ENCODE data around the gene C1orf35.

The C1orf35 gene

GRCh38 chr1:228063251-228064191 is 39.6 kb downstream of the C1orf35 start:
- no peak for DNase-seq (ENCODE audit: low read depth, low spot score)

GRCh38 chr1:228062812-228063211 is 40.3 kb downstream of the C1orf35 start:
- no peak for DNase-seq (ENCODE audit: low read depth, low spot score)

GRCh38 chr1:228062085-228062791 is 40.9 kb downstream of the C1orf35 start:
- DNase-seq (ENCODE audit: low read depth, low spot score) = no peak

- no peak for DNase-seq (ENCODE audit: low read depth, low spot score)
Measured at GRCh38 chr1:228061411-228062084, 41.6 kb downstream of the C1orf35 start.

GRCh38 chr1:228060458-228061190 is 42.5 kb downstream of the C1orf35 start:
- no peak for DNase-seq (ENCODE audit: low read depth, low spot score)

- DNase-seq (ENCODE audit: low read depth, low spot score) = no peak
Measured at GRCh38 chr1:228059634-228060457, 43.3 kb downstream of the C1orf35 start.

GRCh38 chr1:228058949-228059633 is 44.0 kb downstream of the C1orf35 start:
- no peak for DNase-seq (ENCODE audit: low read depth, low spot score)

GRCh38 chr1:228058172-228058948 is 44.8 kb downstream of the C1orf35 start:
- no peak for DNase-seq (ENCODE audit: low read depth, low spot score)

All from activated naive CD8-positive, alpha-beta T cell treated with anti-CD3 and anti-CD28 coated beads, Interleukin-2, amount 50 U/mL, for 16 hours (primary cell).